NT2/D1 (cell line): Measurements from ENCODE around the gene RFC5.

ENCODE experiments used
- SUZ12 ChIP-seq: IDR thresholded peaks from 2 replicates; pipeline ENCODE4 v1.6.1; 2011; ENCODE audit not compliant: insufficient read length, insufficient read depth; ENCODE audit errors: extremely low read depth
- YY1 ChIP-seq: IDR thresholded peaks from 2 replicates; pipeline ENCODE4 v1.6.1; 2011; ENCODE audit not compliant: insufficient read length, insufficient read depth
- ZNF274 ChIP-seq: IDR thresholded peaks from 2 replicates; pipeline ENCODE4 v1.6.1; 2011; ENCODE audit warnings: mild to moderate bottlenecking, low read depth, low read length

GRCh38 chr12:117998719-117999118 lies 17.8 kb upstream of the RFC5 start:
- TF ChIP-seq YY1 (no peak), ZNF274 (no peak), SUZ12 (no peak)
